GM12801 (cell line): ENCODE data around the gene COLEC11.

Source experiments
- CTCF ChIP-seq: IDR thresholded peaks from one replicate; pipeline ENCODE4 v1.5.1; 2011; ENCODE audit warnings: control low read depth; ENCODE audit not compliant: insufficient read length; ENCODE audit errors: extremely low read depth

COLEC11 gene

GRCh38 chr2:3682811-3683210, 87.9 kb downstream of the COLEC11 start:
- no peak for TF ChIP-seq CTCF

DNA sequence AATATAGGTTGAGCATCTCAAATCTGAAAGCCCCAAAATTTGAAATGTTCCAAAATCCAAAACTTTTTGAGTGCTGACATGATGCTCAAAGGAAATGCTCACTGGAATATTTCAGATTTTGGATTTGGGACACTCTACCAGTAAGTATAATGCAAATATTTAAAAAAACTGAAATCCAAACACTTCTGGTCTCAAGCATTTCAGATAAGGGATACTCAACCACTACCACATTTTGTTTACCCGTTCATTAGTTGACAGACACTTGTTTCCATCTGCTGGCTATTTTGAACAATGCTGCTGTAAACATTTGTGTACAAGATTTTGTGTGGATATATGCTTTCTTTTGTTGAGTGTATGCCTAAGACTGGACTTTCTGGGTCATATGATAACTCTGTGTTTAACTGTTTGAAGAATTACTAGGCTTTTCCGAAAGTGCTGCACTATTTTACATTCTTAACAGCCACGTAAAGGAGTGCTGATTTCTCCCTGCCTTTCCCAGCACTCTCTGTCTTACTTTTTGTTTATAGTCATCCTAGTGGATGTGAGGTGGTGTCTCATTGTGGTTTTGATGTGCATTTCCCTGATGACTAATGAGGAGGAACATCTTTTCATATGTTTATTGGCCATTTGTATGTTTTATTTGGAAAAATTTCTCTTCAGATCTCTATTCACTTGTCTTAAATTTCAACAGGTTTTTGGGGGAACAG, 89.0 kb downstream of the COLEC11 start:
- TF ChIP-seq CTCF: no peak

- TF ChIP-seq CTCF: no peak
Measured at GRCh38 chr2:3689998-3690748, 95.3 kb downstream of the COLEC11 start.

DNA sequence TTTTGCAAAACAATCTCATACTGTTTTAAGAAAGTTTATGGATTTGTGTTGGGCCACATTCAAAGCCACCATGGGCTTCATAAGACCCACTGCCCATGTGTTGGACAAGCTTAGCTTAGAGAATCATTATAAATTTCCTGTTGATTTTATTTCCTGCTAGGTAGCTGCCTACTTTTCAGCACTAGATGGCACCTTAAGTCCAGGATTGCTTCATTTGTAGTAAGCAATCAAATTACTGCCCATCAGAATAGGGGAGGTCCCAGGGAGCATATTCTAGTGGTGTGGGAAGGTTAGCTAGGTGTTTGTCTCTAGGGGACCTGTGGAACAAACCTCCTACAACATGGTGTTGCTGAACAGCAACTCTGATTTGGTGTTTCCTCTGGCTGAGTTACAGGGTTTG, 97.5 kb downstream of the COLEC11 start:
- TF ChIP-seq CTCF: no peak
